T-helper 22 cell (primary cell): ENCODE results near the gene LMTK3.
"Not testable (repeated sequence)": the region's sequence is repeated elsewhere in the genome, so short reads cannot be mapped to it uniquely, and the experiment has no call there.

ENCODE experiments used
- DNase-seq: peaks from one replicate; pipeline ENCODE4 v3.0.0-alpha.2; 2020; ENCODE audit warnings: low read depth

LMTK3 gene

GRCh38 chr19:48540110-48540509, 28.5 kb upstream of the LMTK3 start:
- no peak for DNase-seq

- no peak for DNase-seq
Observed at GRCh38 chr19:48539503-48540096, 28.0 kb upstream of the LMTK3 start.

GRCh38 chr19:48538057-48538456, 26.4 kb upstream of the LMTK3 start:
- DNase-seq, result not testable (repeated sequence)

DNA sequence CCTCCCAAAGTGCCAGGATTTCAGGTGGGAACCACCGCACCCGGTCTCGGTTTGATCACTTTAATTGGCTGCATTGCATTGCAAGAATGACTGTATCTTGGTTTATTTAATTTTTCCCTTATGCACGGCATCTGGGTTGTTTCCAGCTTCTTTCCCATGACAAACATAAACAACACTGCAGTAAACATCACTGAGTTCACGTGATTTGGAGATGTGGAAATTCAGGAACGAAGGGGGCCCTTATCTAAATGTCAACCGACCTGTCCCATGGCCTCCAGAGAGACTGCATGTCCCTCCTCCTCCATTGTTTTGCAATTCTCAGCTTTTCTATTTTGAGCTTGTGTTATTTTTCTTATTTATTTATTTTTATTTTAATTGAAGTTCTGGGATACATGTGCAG, 25.9 kb upstream of the LMTK3 start:
- DNase-seq, result no peak

- DNase-seq, result no peak
Observed at GRCh38 chr19:48533770-48534169, 22.1 kb upstream of the LMTK3 start.

DNA sequence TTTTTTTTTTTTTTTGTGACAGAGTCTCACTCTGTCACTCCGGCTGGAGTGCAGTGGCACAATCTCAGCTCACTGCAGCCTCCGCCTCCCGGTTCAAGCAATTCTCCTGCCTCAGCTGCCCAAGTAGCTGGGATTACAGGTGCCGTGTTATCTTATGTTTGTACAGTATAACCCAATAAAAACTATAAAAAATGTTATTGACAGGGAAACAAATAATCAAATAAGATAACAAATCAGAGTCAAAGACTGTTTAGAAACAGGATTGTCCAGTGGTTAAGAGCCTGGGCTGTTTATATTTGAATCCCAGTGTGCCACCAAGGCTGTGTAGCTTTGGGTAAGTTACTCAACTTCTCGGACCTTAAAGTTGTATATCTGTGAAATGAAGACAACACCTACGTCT, 19.1 kb upstream of the LMTK3 start:
- no peak for DNase-seq

DNA sequence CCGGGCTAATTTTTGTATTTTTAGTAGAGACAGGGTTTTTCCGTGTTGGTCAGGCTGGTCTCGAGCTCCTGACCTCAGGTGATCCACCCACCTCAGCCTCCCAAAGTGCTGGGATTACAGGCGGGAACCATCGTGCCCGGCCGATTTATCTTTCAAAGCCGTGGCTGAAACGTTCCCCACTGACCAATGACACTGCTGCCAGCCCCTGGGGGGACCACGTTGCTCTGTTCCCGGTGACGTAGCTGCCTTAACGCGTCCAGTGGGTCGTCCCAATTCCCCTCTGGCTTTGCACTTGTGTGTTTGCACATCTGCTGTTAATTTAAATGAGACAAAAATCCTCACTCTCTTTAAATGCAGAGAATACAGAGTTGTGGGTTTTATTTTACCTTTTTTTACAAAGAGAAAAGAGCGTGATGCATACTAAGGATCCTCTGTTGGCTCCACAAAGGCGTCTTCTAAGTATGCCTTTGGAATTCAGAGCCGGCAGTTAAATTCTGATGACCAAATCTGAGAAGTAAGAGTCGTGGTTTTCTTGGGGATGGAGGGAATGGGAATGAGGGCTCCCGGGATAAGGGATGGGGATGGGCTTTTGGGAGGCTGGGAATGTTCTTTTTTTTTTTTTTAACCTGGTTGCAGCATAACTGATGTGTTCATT, 18.6 kb upstream of the LMTK3 start:
- DNase-seq, result no peak

DNA sequence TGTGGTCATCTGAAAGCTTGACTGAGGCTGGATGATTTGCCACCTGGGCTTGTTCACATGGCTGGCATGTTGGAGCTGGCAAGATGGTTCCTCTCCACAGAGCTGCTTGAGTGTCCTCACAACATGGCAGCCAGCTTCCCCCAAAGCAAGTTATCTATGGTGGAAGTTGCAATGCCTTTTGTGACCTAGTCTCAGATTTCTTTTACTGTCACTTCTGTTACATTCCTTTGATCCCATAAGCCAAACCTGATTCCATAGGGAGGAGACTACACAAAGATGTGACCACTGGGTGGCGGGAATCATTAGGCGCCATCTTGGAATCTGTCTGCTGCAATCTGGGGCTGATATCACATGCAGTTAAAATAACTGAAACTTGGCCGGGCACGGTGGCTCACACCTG, 17.5 kb upstream of the LMTK3 start:
- DNase-seq, result no peak

- no peak for DNase-seq
Observed at GRCh38 chr19:48524732-48525131, 13.1 kb upstream of the LMTK3 start.

- DNase-seq, result no peak
Observed at GRCh38 chr19:48524221-48524620, 12.6 kb upstream of the LMTK3 start.

DNA sequence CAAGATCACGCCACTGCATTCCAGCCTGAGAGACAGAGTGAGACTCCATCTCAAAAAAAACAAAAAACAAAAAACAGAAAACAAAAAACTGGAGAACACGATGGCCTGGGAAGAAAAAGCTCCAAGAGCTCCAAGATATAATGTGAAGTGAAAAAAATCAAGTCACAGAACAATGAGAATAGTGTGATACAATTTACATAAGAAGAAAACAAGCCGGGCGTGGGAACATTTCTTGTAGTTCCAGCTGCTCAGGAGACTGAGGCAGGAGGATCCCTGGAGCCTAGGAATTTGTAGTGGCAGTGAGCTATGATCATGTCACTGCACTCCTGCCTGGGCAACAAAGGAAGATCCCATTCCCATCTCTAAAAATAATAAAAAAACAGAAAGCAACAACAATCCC, 8.5 kb upstream of the LMTK3 start:
- no peak for DNase-seq

- DNase-seq, result not testable (repeated sequence)
Observed at GRCh38 chr19:48519426-48519825, 7.8 kb upstream of the LMTK3 start.

- no peak for DNase-seq
Observed at GRCh38 chr19:48518207-48518606, 6.6 kb upstream of the LMTK3 start.

DNA sequence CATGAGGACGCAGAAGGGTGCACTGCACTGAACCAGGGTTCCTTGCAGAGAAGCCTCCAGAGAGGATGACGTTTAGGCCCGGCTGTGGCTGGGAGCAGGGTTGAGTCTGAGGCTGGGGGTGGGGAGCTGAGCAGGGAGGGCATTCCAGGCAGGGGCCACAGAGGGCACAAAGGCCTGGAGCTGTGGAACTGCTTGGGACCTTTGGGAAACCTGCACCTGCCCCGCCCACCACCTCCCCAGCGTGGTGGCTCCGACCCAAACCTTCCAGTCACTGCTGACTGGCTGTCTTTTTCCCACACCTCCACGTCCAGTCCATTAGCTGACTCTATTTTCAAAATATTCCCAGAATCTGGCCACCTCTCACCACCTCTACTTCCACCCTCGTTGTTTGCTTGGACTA, 4.9 kb upstream of the LMTK3 start:
- no peak for DNase-seq

- DNase-seq, result no peak
Observed at GRCh38 chr19:48514123-48514458, 2.5 kb upstream of the LMTK3 start.

GRCh38 chr19:48513289-48514122, 1.9 kb upstream of the LMTK3 start:
- DNase-seq, result peak; percentile 62

- no peak for DNase-seq
Observed at GRCh38 chr19:48512504-48513288, 1.1 kb upstream of the LMTK3 start.

- DNase-seq, result no peak
Observed at GRCh38 chr19:48511321-48511731, 309 bp downstream of the LMTK3 start.

- peak; percentile 62 for DNase-seq
Observed at GRCh38 chr19:48510421-48511268, 990 bp downstream of the LMTK3 start.

DNA sequence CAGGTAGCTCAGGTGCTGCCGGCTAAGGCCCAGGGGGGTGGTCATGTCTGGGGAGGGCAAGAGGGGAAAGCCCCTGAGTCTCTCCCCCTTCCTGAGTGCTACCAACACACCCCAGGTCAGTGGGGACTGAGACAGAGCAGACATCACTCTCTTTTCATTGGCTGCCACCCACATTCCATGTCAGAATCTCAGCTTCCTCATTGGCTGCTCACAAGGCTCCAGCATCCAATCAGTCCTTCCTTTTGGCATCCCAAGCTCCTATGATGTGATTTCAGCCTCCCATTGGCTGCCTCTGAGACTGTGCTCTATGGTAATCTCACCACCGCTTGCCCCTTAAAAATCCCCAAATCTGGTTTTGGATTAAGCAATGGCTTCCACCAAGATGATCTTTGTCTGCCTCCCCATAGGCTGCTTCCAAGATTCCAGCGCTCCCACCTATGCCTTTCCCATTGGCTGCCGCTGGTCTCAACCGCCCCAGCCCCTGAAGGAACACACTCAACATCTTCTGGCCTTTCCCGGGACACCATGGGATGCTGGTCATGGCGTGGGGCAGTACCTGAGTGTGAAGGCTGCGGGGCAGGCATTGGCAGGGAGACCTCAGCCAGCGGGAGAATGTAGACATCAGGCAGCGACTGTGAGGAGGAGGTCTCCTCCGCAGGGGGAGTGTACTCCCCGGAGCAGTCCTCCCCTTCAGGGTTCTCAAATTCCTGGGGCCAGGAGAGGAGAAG, 2.0 kb downstream of the LMTK3 start:
- DNase-seq, result no peak
